A549 (cell line): ENCODE results near the gene POU2F3. TPM values are rescaled to one million over a fixed set of nuclear protein-coding genes. Genes with fewer than 3 reads are reported as not detected.

Experiments
- ATAC-seq, 2 experiments: fragments of 200-7000 bp in 1 of 2; fragments of >200 bp in 1 of 2; cut with Nextera tagmentation in 1 of 2; cut with Tn5 transposase in 1 of 2; 3 replicates each; pipeline versions ENCODE4 v1.8.0 to v1.9.1; 2018 to 2020; ENCODE audit warnings: mild to moderate bottlenecking in 1 of 2, moderate library complexity in 1 of 2
- CTCF ChIA-PET: fragments of 300-600 bp; sonication (Branson Sonifier 250); formaldehyde crosslinking; extraction: SDS; loops from one replicate; lab custom pipeline; 2021; ENCODE audit warnings: antibody characterized with exemption, inconsistent platforms; lab: Yijun Ruan, JAX
- POLR2A ChIA-PET: fragments of 350-600 bp; formaldehyde crosslinking; extraction: SDS; loops from one replicate; lab custom pipeline; 2021; ENCODE audit warnings: antibody characterized with exemption, inconsistent platforms; lab: Yijun Ruan, JAX
- DNase-seq, 2 experiments: peaks; one replicate each; pipeline versions ENCODE4 v3.0.0 to v3.0.0-alpha.2; 2011 to 2016; ENCODE audit warnings: low read depth in 1 of 2, low spot score in 1 of 2
- FAIRE-seq: peaks from 2 replicates; lab custom pipeline; 2011; peaks lifted over from hg19 to GRCh38; lab: Jason Lieb, UNC
- H3K27ac ChIP-seq, 2 experiments: fragments of >200 bp; sonication (Bioruptor Twin); formaldehyde crosslinking; 3 replicates each; pipeline ENCODE4 v1.5.1; 2016 to 2017
- H3K4me1 ChIP-seq: fragments of >200 bp; sonication (Bioruptor Twin); formaldehyde crosslinking; 3 replicates; pipeline ENCODE4 v1.6.1; 2016
- H3K4me2 ChIP-seq: fragments of >200 bp; sonication (Bioruptor Twin); formaldehyde crosslinking; 3 replicates; pipeline ENCODE4 v1.6.1; 2016
- H3K4me3 ChIP-seq: fragments of >200 bp; sonication (Bioruptor Twin); formaldehyde crosslinking; 3 replicates; pipeline ENCODE4 v1.5.1; 2016
- H3K9me3 ChIP-seq: fragments of >200 bp; sonication (Bioruptor Twin); formaldehyde crosslinking; 3 replicates; pipeline ENCODE4 v1.6.1; 2016
- CEBPB ChIP-seq, 2 experiments: fragments of >200 bp in 1 of 2; sonication (Bioruptor Twin) in 1 of 2; formaldehyde crosslinking in 1 of 2; IDR thresholded peaks; 2 replicates each; pipeline ENCODE4 v1.6.1; 2012 to 2016
- EHF ChIP-seq: fragments of 250-450 bp; sonication (Bioruptor Pico); IDR thresholded peaks from 2 replicates; pipeline ENCODE4 v1.5.0; 2020; ENCODE audit warnings: mild to moderate bottlenecking
- EHMT2 ChIP-seq: fragments of 200-600 bp; sonication (generic); IDR thresholded peaks from 2 replicates; pipeline ENCODE4 v1.6.1; 2016; ENCODE audit warnings: antibody characterized with exemption, low read depth, mild to moderate bottlenecking, moderate library complexity
- FOSB ChIP-seq: fragments of 250-450 bp; sonication (Bioruptor Pico); IDR thresholded peaks from 2 replicates; pipeline ENCODE4 v1.5.0; 2020; ENCODE audit warnings: mild to moderate bottlenecking, moderate library complexity
- FOXS1 ChIP-seq: fragments of 250-450 bp; sonication (Bioruptor Pico); IDR thresholded peaks from 2 replicates; pipeline ENCODE4 v1.5.0; 2020; ENCODE audit warnings: mild to moderate bottlenecking, moderate library complexity
- HDAC2 ChIP-seq: fragments of 200-600 bp; sonication (generic); IDR thresholded peaks from 2 replicates; pipeline ENCODE4 v1.6.1; 2016
- HOXA7 ChIP-seq: fragments of 250-450 bp; sonication (Bioruptor Pico); IDR thresholded peaks from 2 replicates; pipeline ENCODE4 v1.5.0; 2020; ENCODE audit warnings: mild to moderate bottlenecking, moderate library complexity
- KDM5A ChIP-seq: fragments of 200-600 bp; sonication (generic); IDR thresholded peaks from 2 replicates; pipeline ENCODE4 v1.6.1; 2016; ENCODE audit warnings: antibody characterized with exemption, mild to moderate bottlenecking
- PHF8 ChIP-seq: fragments of 200-600 bp; sonication (generic); IDR thresholded peaks from 2 replicates; pipeline ENCODE4 v1.6.1; 2016; ENCODE audit warnings: low read depth, mild to moderate bottlenecking, antibody characterized with exemption, moderate library complexity, borderline replicate concordance
- POLR2A ChIP-seq: IDR thresholded peaks from 2 replicates; pipeline ENCODE4 v1.6.1; 2012; ENCODE audit warnings: mild to moderate bottlenecking, low read length
- RARB ChIP-seq: fragments of 250-450 bp; sonication (Bioruptor Pico); IDR thresholded peaks from 2 replicates; pipeline ENCODE4 v1.8.0; 2021; ENCODE audit warnings: mild to moderate bottlenecking, moderate library complexity
- RFX5 ChIP-seq: fragments of 450-650 bp; IDR thresholded peaks from 2 replicates; pipeline ENCODE4 v1.7.1; 2014; ENCODE audit warnings: antibody characterized with exemption, mild to moderate bottlenecking, moderate library complexity
- SREBF2 ChIP-seq: fragments of 450-650 bp; IDR thresholded peaks from 2 replicates; pipeline ENCODE4 v1.6.1; 2014; ENCODE audit warnings: mild to moderate bottlenecking, moderate library complexity
- TP53 ChIP-seq: fragments of 250-450 bp; sonication (Bioruptor Pico); IDR thresholded peaks from 2 replicates; pipeline ENCODE4 v1.5.0; 2021; ENCODE audit warnings: mild to moderate bottlenecking, moderate library complexity
- WGBS: methylation state at CpG from one replicate; pipeline ENCODE4 v1.1.6; 2017; ENCODE audit errors: missing lambda C conversion rate; 5-methylcytosine and 5-hydroxymethylcytosine counted together
- polyA plus RNA-seq, 4 experiments: library from polyadenylated mRNA; depleted of rRNA in 3 of 4; stranded (reverse); fragments of >200 nt; fragmentation: RNase III in 1 of 4; extraction: RNeasy Plus Mini Kit Qiagen cat#74134 plus additional on column Dnase treatment in 1 of 4; gene quantifications; 2 replicates in 3 of 4; 3 replicates in 1 of 4; pipeline ENCODE4 v1.2.3, GENCODE V29; 2011 to 2017
- TF ChIP-seq, protein P1 (sequence below): fragments of 450-650 bp; IDR thresholded peaks from 2 replicates; pipeline ENCODE4 v1.6.1; 2014; ENCODE audit warnings: antibody characterized with exemption
- TF ChIP-seq, protein P2 (sequence below): IDR thresholded peaks from 2 replicates; pipeline ENCODE4 v1.6.1; 2012
- TF ChIP-seq, protein P3 (sequence below): IDR thresholded peaks from 2 replicates; pipeline ENCODE4 v1.6.1; 2012
- TF ChIP-seq, protein P4 (sequence below): fragments of 150-350 bp; IDR thresholded peaks from 2 replicates; pipeline ENCODE4 v1.6.1; 2014; ENCODE audit warnings: low read depth, mild to moderate bottlenecking, low read length
- TF ChIP-seq, protein P5 (sequence below): IDR thresholded peaks from 2 replicates; pipeline ENCODE4 v1.6.1; 2012; ENCODE audit warnings: low read depth, borderline replicate concordance
- TF ChIP-seq, protein P6 (sequence below): fragments of 200-600 bp; sonication (generic); IDR thresholded peaks from 2 replicates; pipeline ENCODE4 v1.6.1; 2016; ENCODE audit warnings: antibody characterized with exemption, mild to moderate bottlenecking, moderate library complexity

Gene POU2F3
- polyA plus RNA-seq, 2 of the 4 experiments (the other 2 are of a cell fraction): not detected

DNA sequence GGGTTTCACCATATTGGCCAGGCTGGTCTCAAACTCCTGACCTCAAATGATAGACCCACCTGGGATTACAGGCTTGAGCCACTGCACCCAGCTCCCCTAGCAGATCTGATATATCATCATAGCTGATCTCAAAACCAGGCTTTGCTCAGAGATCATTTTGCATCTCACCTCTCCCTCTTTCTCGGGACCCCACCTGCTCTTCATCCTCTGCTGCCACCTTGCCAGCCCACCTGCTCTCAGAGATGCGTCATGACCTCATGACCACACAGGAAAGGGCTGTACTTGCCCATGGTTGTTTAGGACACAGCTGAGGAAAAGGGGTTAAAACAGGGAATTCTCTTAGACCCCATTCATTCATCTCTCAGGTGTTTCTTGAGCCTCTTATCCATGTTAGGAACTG lies 27.4 kb downstream of the POU2F3 start:
- DNase-seq: no peak
- ChIA-PET CTCF (interaction anchor here (2.3 to 3.2 kb wide), 2 partner anchors 32 to 33 kb away, joined by 7 to 11 read pairs; no protein-coding TSS in a partner anchor), POLR2A (no interaction called here)
- H3K9me3 ChIP-seq: no peaks in the 10 kb centered on the region
- no peak overlapping the region for H3K27ac ChIP-seq
- no peak overlapping the region for H3K4me2 ChIP-seq
- FAIRE-seq: no peak
- WGBS: 20% methylated on average over 2 of the region's 2 CpGs
- no peaks in the 10 kb centered on the region for H3K4me1 ChIP-seq
- H3K4me3 ChIP-seq: no peak overlapping the region
- ATAC-seq: no peak
- TF ChIP-seq FOXS1 (CRISPR knock-in tag): no peak
- TF ChIP-seq, protein P1, sequence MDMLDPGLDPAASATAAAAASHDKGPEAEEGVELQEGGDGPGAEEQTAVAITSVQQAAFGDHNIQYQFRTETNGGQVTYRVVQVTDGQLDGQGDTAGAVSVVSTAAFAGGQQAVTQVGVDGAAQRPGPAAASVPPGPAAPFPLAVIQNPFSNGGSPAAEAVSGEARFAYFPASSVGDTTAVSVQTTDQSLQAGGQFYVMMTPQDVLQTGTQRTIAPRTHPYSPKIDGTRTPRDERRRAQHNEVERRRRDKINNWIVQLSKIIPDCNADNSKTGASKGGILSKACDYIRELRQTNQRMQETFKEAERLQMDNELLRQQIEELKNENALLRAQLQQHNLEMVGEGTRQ: no peak
- TF ChIP-seq CEBPB (IDR thresholded peaks at IDR 0.05): no peak
- TF ChIP-seq RFX5: no peak
- TF ChIP-seq KDM5A: no peak
- no peak for TF ChIP-seq RARB (CRISPR knock-in tag)
- TF ChIP-seq, protein P2, sequence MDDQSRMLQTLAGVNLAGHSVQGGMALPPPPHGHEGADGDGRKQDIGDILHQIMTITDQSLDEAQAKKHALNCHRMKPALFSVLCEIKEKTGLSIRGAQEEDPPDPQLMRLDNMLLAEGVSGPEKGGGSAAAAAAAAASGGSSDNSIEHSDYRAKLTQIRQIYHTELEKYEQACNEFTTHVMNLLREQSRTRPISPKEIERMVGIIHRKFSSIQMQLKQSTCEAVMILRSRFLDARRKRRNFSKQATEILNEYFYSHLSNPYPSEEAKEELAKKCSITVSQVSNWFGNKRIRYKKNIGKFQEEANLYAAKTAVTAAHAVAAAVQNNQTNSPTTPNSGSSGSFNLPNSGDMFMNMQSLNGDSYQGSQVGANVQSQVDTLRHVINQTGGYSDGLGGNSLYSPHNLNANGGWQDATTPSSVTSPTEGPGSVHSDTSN: no peak
- TF ChIP-seq EHMT2: no peak
- TF ChIP-seq, protein P3, sequence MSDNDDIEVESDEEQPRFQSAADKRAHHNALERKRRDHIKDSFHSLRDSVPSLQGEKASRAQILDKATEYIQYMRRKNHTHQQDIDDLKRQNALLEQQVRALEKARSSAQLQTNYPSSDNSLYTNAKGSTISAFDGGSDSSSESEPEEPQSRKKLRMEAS: no peak
- no peak for TF ChIP-seq HOXA7 (CRISPR knock-in tag)
- TF ChIP-seq FOSB: no peak
- no peak for TF ChIP-seq POLR2A
- TF ChIP-seq TP53 (CRISPR knock-in tag): no peak

DNA sequence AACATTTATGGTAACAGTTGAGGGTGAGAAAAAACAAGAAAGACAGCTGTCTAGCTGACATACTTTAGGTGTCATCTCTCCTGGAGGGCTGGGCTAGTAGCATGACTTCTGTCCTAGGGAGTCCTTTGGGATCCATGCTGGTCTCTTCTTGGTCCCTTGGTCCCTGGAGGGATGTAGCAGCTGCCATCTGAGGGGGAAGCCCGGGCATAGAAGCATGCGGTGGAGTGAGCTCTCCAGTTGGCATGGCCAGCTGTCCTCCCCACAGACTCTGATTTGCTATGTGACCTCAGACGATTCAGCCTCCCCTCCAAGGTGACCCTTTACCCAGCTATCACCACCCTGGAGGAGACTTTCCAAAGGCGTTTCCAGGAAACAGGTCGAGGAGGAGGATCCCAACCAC lies 28.7 kb downstream of the POU2F3 start:
- FAIRE-seq (no peak), DNase-seq (no peak), ATAC-seq (no peak)
- WGBS: 5% methylated on average over 3 of the region's 5 CpGs
- Histone ChIP-seq H3K4me1 (no peaks in the 10 kb centered on the region), H3K4me2 (no peak overlapping the region), H3K9me3 (no peaks in the 10 kb centered on the region), H3K27ac (no peak overlapping the region), H3K4me3 (no peak overlapping the region)
- CTCF ChIA-PET: interaction anchor here (2.3 to 3.2 kb wide), 2 partner anchors 32 to 33 kb away, joined by 7 to 11 read pairs; no protein-coding TSS in a partner anchor
- TF ChIP-seq HOXA7 (CRISPR knock-in tag): no peak
- TF ChIP-seq PHF8: no peak
- TF ChIP-seq, protein P4, sequence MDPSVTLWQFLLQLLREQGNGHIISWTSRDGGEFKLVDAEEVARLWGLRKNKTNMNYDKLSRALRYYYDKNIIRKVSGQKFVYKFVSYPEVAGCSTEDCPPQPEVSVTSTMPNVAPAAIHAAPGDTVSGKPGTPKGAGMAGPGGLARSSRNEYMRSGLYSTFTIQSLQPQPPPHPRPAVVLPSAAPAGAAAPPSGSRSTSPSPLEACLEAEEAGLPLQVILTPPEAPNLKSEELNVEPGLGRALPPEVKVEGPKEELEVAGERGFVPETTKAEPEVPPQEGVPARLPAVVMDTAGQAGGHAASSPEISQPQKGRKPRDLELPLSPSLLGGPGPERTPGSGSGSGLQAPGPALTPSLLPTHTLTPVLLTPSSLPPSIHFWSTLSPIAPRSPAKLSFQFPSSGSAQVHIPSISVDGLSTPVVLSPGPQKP: no peak
- TF ChIP-seq POLR2A: no peak
- no peak for TF ChIP-seq HDAC2
- TF ChIP-seq, protein P2: no peak
- TF ChIP-seq RFX5: no peak
- TF ChIP-seq, protein P5, sequence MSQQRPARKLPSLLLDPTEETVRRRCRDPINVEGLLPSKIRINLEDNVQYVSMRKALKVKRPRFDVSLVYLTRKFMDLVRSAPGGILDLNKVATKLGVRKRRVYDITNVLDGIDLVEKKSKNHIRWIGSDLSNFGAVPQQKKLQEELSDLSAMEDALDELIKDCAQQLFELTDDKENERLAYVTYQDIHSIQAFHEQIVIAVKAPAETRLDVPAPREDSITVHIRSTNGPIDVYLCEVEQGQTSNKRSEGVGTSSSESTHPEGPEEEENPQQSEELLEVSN: no peak
- TF ChIP-seq, protein P6, sequence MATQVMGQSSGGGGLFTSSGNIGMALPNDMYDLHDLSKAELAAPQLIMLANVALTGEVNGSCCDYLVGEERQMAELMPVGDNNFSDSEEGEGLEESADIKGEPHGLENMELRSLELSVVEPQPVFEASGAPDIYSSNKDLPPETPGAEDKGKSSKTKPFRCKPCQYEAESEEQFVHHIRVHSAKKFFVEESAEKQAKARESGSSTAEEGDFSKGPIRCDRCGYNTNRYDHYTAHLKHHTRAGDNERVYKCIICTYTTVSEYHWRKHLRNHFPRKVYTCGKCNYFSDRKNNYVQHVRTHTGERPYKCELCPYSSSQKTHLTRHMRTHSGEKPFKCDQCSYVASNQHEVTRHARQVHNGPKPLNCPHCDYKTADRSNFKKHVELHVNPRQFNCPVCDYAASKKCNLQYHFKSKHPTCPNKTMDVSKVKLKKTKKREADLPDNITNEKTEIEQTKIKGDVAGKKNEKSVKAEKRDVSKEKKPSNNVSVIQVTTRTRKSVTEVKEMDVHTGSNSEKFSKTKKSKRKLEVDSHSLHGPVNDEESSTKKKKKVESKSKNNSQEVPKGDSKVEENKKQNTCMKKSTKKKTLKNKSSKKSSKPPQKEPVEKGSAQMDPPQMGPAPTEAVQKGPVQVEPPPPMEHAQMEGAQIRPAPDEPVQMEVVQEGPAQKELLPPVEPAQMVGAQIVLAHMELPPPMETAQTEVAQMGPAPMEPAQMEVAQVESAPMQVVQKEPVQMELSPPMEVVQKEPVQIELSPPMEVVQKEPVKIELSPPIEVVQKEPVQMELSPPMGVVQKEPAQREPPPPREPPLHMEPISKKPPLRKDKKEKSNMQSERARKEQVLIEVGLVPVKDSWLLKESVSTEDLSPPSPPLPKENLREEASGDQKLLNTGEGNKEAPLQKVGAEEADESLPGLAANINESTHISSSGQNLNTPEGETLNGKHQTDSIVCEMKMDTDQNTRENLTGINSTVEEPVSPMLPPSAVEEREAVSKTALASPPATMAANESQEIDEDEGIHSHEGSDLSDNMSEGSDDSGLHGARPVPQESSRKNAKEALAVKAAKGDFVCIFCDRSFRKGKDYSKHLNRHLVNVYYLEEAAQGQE: no peak
- TF ChIP-seq, protein P3: no peak
- TF ChIP-seq RARB (CRISPR knock-in tag): no peak
- TF ChIP-seq SREBF2: no peak
- no peak for TF ChIP-seq EHF (CRISPR knock-in tag)
- POLR2A ChIA-PET: no interaction called here
